Endothelial cell of umbilical vein (primary cell): ENCODE measurements around the gene HBEGF. TPM values are rescaled to one million over a fixed set of nuclear protein-coding genes. Genes with fewer than 3 reads are reported as not detected.

Source experiments
- BruUV-seq: library from RNA; stranded (reverse); fragments of 400-500 nt; replicated peaks from 2 replicates; lab custom pipeline; 2021; lab: Mats Ljungman, UMichigan
- CTCF ChIA-PET: fragments of 300-600, 350-600 bp; sonication (Branson Sonifier 250); formaldehyde crosslinking; loops from one replicate; lab custom pipeline; 2021; ENCODE audit warnings: antibody characterized with exemption, inconsistent platforms; lab: Charles Lee
- POLR2A ChIA-PET: fragments of 300-600, 350-600 bp; sonication (Branson Sonifier 250); formaldehyde crosslinking; loops from one replicate; lab custom pipeline; 2021; ENCODE audit warnings: antibody characterized with exemption, inconsistent platforms; lab: Charles Lee
- DNase-seq: peaks from one replicate; pipeline ENCODE4 v3.0.0-alpha.2; 2011; ENCODE audit warnings: low read depth, low spot score
- FAIRE-seq: peaks from 2 replicates; lab custom pipeline; 2011; peaks lifted over from hg19 to GRCh38; lab: Jason Lieb, UNC
- H2AFZ ChIP-seq: 2 replicates; pipeline ENCODE4 v1.6.0; 2012; ENCODE audit warnings: low read depth, low read length, control low read depth, inconsistent platforms
- H3K27ac ChIP-seq: 2 replicates; pipeline ENCODE4 v1.5.1; 2011; ENCODE audit warnings: low read depth, mild to moderate bottlenecking, control low read depth, low read length, moderate library complexity; ENCODE audit not compliant: insufficient read depth
- H3K27me3 ChIP-seq, 2 experiments: 2 replicates each; pipeline versions ENCODE4 v1.6.0 to v1.6.1; 2011; ENCODE audit warnings: low read length in 2 of 2, mixed read lengths in 1 of 2; ENCODE audit not compliant: control insufficient read depth in 2 of 2, insufficient read depth in 2 of 2
- H3K36me3 ChIP-seq, 2 experiments: 2 replicates in 1 of 2; 3 replicates in 1 of 2; pipeline ENCODE4 v1.5.1; 2011; ENCODE audit warnings: low read length in 2 of 2, mild to moderate bottlenecking in 1 of 2, moderate library complexity in 1 of 2; ENCODE audit not compliant: control insufficient read depth in 2 of 2, insufficient read depth in 2 of 2; ENCODE audit errors: extremely low read depth in 1 of 2
- H3K4me1 ChIP-seq: 3 replicates; pipeline ENCODE4 v1.5.1; 2011; ENCODE audit warnings: mild to moderate bottlenecking, low read length; ENCODE audit not compliant: control insufficient read depth, insufficient read depth; ENCODE audit errors: extremely low read depth
- H3K4me2 ChIP-seq: 2 replicates; pipeline ENCODE4 v1.6.1; 2011; ENCODE audit warnings: low read length, control low read depth, mixed read lengths; ENCODE audit not compliant: insufficient read depth
- H3K4me3 ChIP-seq, 3 experiments: fragments of 200-600 bp in 1 of 3; sonication (generic), shearing (Covaris generic) in 1 of 3; replicated peaks in 1 of 3; 2 replicates each; pipeline ENCODE4 v1.5.1; 2011 to 2016; ENCODE audit warnings: control low read depth in 3 of 3, low read length in 3 of 3, mild to moderate bottlenecking in 2 of 3, inconsistent platforms in 1 of 3, low read depth in 1 of 3, moderate library complexity in 1 of 3; ENCODE audit not compliant: insufficient read depth in 1 of 3
- H3K79me2 ChIP-seq: 2 replicates; pipeline ENCODE4 v1.6.0; 2012; ENCODE audit warnings: low read length, inconsistent platforms; ENCODE audit not compliant: control insufficient read depth, insufficient read depth
- H3K9ac ChIP-seq: replicated peaks from 2 replicates; pipeline ENCODE3; 2011; ENCODE audit warnings: low read length, control low read depth; ENCODE audit not compliant: insufficient read depth; ENCODE audit errors: extremely low read depth
- H3K9me1 ChIP-seq: replicated peaks from 3 replicates; pipeline ENCODE4 v1.6.0; 2011; ENCODE audit warnings: mild to moderate bottlenecking, low read length; ENCODE audit not compliant: control insufficient read depth, insufficient read depth; ENCODE audit errors: extremely low read depth
- H3K9me3 ChIP-seq: replicated peaks from 2 replicates; pipeline ENCODE4 v1.5.1; 2012; ENCODE audit warnings: low read length, inconsistent platforms; ENCODE audit not compliant: control insufficient read depth, insufficient read depth
- H4K20me1 ChIP-seq: replicated peaks from 2 replicates; pipeline ENCODE3; 2011; ENCODE audit warnings: mild to moderate bottlenecking, low read length; ENCODE audit not compliant: control insufficient read depth, insufficient read depth; ENCODE audit errors: extremely low read depth
- EZH2 ChIP-seq: IDR thresholded peaks from 2 replicates; pipeline ENCODE4 v1.6.1; 2012; ENCODE audit warnings: borderline replicate concordance, low read depth, mild to moderate bottlenecking, moderate library complexity, low read length, inconsistent platforms; ENCODE audit not compliant: severe bottlenecking
- FOS ChIP-seq: IDR thresholded peaks from 2 replicates; pipeline ENCODE4 v1.6.1; 2011; ENCODE audit warnings: mild to moderate bottlenecking, low read length, moderate library complexity, borderline replicate concordance; ENCODE audit not compliant: insufficient read depth
- GATA2 ChIP-seq: IDR thresholded peaks from 2 replicates; pipeline ENCODE4 v1.7.0; 2011; ENCODE audit warnings: low read depth, mild to moderate bottlenecking, moderate library complexity, mixed read lengths, low read length; ENCODE audit not compliant: insufficient read length, insufficient read depth
- JUN ChIP-seq: IDR thresholded peaks from 2 replicates; pipeline ENCODE4 v1.6.1; 2011; ENCODE audit warnings: borderline replicate concordance, low read depth; ENCODE audit not compliant: insufficient read length, insufficient read depth
- MAX ChIP-seq: IDR thresholded peaks from 2 replicates; pipeline ENCODE4 v1.6.1; 2011; ENCODE audit not compliant: insufficient read depth, insufficient read length
- MYC ChIP-seq: IDR thresholded peaks from one replicate; pipeline ENCODE4 v1.6.1; 2011; ENCODE audit warnings: mild to moderate bottlenecking, low read depth, low read length
- POLR2A ChIP-seq: IDR thresholded peaks from 2 replicates; pipeline ENCODE4 v1.6.1; 2012; ENCODE audit warnings: low read depth, mild to moderate bottlenecking, control low read depth, low read length
- dilution Hi-C: fragments of 300-500 bp; cut with MboI; formaldehyde crosslinking; loops from one replicate; pipeline ENCODE4 v1.15.0; 2019; ENCODE audit warnings: low sequenced_read_pairs; ENCODE audit not compliant: extremely low pct_ligation_motif_present
- intact Hi-C: fragments of 100-400 bp; cut with micrococcal nuclease; formaldehyde crosslinking; loops from one replicate; pipeline ENCODE4 v1.10.0; 2022
- polyA plus RNA-seq, 4 experiments: library from polyadenylated mRNA; depleted of rRNA in 3 of 4; stranded (reverse) in 3 of 4; unstranded in 1 of 4; fragments of >200 nt; gene quantifications; 2 replicates each; pipeline versions ENCODE4 v1.2.1 to v1.2.3, GENCODE V29; 2011 to 2012; ENCODE audit warnings: missing spikeins in 1 of 4
- total RNA-seq: library from RNA; stranded (reverse); gene quantifications from 2 replicates; pipeline ENCODE4 v1.2.3, GENCODE V29; 2021
- TF ChIP-seq, protein P1 (sequence below), 2 donors: IDR thresholded peaks; 1 replicate in 1 of 2; 2 replicates in 1 of 2; pipeline ENCODE4 v1.5.1; 2011; ENCODE audit warnings: low read length in 2 of 2, mild to moderate bottlenecking in 2 of 2, moderate library complexity in 2 of 2, control low read depth in 1 of 2, inconsistent platforms in 1 of 2, low read depth in 1 of 2; ENCODE audit not compliant: insufficient read depth in 1 of 2; ENCODE audit errors: extremely low read depth in 1 of 2

The HBEGF gene
- total and polyA plus RNA-seq, 2 donors (not counting 3 experiments of a cell fraction or from before 2014, with no cell fraction given) = 33.2 to 79.8 TPM

DNA sequence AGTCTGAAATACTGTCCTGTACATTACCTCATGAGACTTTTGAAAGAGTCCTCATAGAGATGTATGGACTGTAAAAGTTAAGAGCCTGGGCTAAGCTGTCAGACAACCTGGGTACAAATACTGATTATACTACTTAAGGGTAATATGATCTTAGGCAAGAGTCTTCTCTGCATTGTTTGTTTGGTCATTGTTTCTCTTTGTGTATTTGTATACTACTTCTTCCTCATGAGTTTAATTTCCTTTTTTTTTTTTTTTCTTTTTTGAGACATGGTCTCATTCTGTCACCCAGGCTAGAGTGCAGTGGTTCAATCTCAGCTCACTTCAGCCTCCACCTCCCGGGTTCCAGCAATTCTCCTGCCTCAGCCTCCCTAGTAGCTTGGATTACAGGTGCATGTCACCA lies 40.9 kb downstream of the HBEGF start:
- no peaks in the 10 kb centered on the region for H4K20me1 ChIP-seq
- no peaks in the 10 kb centered on the region for H3K9me3 ChIP-seq
- BruUV-seq = no TSS peak
- TF ChIP-seq GATA2 (no peak), MYC (no peak)
- no peak overlapping the region for H3K9ac ChIP-seq
- ChIA-PET POLR2A (no interaction called here), CTCF (no interaction called here)
- FAIRE-seq = no peak
- H3K4me1 ChIP-seq = peaks cover 20% of the 10 kb centered on the region
- no peak overlapping the region for H2AFZ ChIP-seq
- no peak overlapping the region for H3K27ac ChIP-seq
- no peak overlapping the region for H3K4me2 ChIP-seq
- intact Hi-C loops (no loop called here), dilution Hi-C loops (no loop called here)
- no peaks in the 10 kb centered on the region for H3K36me3 ChIP-seq
- no peaks in the 10 kb centered on the region for H3K27me3 ChIP-seq
- no peak for DNase-seq
- H3K9me1 ChIP-seq = no peaks in the 10 kb centered on the region
- no peak overlapping the region for H3K4me3 ChIP-seq
- H3K79me2 ChIP-seq = peaks cover 22% of the 10 kb centered on the region

DNA sequence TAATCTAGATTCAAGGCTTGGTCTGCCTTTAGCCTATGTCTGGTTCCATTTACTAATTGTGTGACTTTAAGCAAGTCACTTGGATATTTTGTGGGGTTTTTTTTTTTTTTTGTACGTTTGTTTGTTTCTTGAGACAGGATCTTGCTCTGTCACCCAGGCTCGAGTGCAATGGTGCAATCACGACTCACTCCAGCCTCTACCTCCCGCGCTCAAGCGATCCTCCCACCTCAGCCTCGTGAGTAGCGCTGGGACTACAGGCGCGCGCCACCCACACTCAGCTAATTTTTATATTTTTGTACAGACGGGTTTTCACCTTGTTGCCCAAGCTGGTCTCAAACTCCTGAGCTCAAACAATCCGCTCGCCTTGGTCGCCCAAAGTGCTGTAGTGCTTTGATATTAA lies 42.4 kb downstream of the HBEGF start:
- Histone ChIP-seq H3K9me1 (no peaks in the 10 kb centered on the region), H3K27ac (no peak overlapping the region), H3K4me1 (peaks cover 14% of the 10 kb centered on the region), H3K79me2 (peaks cover 30% of the 10 kb centered on the region), H4K20me1 (no peaks in the 10 kb centered on the region), H2AFZ (no peak overlapping the region), H3K4me2 (no peak overlapping the region), H3K27me3 (no peaks in the 10 kb centered on the region), H3K4me3 (no peak overlapping the region), H3K9me3 (no peaks in the 10 kb centered on the region), H3K9ac (no peak overlapping the region), H3K36me3 (no peaks in the 10 kb centered on the region)
- CTCF ChIA-PET = interaction anchor here (0.8 to 2.9 kb wide), 7 partner anchors 9 to 64 kb away, joined by 3 to 21 read pairs (median 5); partner anchors contain the start of gene HBEGF
- DNase-seq (no peak), FAIRE-seq (no peak)
- intact Hi-C loops (loop anchor here (1.0 kb wide), 2 partner anchors 7 to 42 kb away; partner anchors contain the start of gene HBEGF), dilution Hi-C loops (no loop called here)
- POLR2A ChIA-PET = interaction anchor here (0.7 to 1.4 kb wide), 4 partner anchors 19 to 47 kb away, joined by 3 to 4 read pairs (median 4); partner anchors contain the start of gene HBEGF
- TF ChIP-seq EZH2 (no peak), MAX (no peak), POLR2A (no peak), JUN (no peak), MYC (no peak), GATA2 (no peak), FOS (no peak)
- TF ChIP-seq, protein P1, sequence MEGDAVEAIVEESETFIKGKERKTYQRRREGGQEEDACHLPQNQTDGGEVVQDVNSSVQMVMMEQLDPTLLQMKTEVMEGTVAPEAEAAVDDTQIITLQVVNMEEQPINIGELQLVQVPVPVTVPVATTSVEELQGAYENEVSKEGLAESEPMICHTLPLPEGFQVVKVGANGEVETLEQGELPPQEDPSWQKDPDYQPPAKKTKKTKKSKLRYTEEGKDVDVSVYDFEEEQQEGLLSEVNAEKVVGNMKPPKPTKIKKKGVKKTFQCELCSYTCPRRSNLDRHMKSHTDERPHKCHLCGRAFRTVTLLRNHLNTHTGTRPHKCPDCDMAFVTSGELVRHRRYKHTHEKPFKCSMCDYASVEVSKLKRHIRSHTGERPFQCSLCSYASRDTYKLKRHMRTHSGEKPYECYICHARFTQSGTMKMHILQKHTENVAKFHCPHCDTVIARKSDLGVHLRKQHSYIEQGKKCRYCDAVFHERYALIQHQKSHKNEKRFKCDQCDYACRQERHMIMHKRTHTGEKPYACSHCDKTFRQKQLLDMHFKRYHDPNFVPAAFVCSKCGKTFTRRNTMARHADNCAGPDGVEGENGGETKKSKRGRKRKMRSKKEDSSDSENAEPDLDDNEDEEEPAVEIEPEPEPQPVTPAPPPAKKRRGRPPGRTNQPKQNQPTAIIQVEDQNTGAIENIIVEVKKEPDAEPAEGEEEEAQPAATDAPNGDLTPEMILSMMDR (IDR thresholded peaks at IDR 0.05; ENCODE audit: extremely low read depth in 1 of 2, insufficient read depth in 1 of 2, low read depth in 1 of 2, low read length in 2 of 2) = no peak
- no TSS peak for BruUV-seq
